Measurements from ENCODE around the gene PDE6D.

PDE6D gene

DNA sequence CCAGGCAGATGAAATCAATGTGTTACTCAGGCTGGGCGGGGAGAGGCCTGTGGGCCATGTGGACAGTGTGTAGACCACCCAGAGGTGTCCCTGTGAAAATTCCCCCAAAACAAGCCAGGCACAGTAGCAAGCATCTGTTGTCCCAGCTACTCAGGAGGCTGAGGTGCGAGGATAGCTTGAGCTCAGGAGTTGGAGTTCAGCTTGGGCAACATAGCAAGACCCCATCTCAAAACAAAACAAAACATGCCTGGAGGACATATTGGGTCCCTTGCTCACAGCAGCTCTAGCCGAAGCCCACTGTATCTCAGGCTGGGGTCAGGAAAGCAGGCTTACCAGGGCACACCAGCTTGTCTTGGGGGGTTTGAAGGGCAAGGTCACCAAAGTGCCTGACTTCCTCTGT lies 77.1 kb downstream of the PDE6D start:
- DNase-seq = no peak

DNA sequence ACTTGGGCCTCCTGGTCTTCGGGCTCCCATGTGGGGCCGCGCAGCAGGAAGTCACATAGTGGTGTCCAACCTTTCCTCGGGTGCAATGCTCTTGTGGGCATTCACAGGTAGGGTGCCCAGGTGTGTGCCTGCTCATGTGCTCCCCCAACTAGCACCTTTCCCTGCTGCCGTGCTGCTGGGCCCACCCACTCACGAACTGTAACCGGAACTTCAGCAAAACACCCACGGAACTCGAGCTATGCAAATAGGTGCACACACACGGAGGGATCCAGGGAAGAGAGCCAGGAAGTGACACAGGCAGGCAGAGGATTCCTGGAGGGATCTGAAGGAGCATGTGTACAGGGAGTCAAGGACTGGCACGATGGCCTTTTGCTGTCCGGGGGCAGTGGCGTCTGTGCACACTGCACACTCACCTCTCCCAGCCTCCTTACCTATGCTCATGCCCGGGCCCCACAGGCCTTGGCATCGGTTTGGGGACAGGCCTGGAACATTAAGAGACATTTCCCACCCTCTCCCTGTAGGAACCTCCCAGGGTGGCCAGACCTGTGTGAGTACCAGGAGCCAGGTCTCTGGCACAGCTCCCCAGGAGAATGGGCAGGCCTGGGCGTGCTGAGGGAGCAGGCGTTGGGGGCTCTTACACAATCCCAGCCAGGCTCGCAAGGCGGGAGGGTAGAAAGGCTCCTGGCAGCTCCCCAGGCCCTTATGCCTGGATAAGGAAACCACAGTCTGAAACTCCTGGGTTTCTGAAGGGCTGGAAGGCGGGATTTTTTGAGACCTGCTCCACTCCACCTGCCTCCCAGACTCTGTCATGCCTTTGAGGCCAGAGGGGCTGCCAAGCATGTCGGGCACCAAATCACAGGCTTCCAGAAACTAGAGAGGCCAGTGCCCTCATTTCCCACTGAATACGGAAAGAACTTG lies 79.4 kb downstream of the PDE6D start:
- peak; percentile 87 for DNase-seq

DNA sequence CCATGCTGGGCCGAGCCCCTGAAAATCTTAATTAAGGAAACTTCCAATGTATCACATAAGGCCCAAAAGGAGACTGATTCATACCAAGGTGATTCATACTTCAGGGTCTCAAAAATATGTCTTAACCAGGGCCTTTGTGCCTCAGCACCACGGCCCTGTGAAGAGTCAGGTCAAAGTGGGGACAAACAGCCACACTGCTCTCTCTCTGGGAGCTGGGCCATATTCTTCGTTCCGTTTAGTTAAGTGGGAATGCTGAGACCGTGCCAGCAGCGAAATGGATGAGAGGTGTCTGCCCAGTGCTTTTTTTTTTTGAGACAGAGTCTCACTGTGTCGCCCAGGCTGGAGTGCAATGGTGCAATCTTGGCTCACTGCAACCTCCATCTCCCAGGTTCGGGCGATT lies 82.1 kb downstream of the PDE6D start:
- no peak for DNase-seq

DNA sequence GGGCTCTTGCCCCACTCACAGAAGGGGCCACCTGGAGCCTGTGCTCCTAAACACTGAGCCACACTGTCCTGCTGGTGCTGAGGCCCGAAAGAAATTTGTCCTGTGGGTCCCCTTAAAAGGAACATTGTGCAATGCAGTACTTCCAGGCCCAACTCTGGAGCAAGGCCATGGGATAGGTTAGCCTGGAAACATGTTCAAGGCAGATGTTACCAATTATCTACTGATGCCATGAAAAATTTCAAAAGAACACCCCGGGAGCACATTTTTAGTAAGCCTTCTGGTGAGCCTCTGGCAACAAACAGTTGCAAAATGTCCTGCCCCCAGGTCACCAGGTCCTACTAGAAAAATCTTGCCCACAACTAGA lies 85.1 kb downstream of the PDE6D start:
- no peak for DNase-seq

DNA sequence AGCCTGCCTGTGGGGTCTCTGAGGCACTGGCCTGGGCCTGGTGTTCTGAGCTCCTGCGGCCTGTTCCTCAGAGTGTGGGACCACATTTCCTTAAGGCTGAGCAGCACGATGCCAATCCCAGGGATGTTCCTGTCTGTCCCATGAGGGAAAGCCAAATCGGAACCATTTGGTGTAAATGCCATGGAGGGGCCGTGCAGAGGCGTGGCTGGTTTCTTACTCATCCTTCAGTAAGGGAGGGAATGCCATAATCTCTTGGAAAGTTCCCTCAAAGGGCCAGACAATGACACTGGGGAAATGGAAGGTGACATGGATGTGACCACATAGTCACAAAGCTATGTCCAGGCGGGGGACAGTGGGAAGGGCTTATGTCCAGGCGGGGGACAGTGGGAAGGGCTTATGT lies 87.1 kb downstream of the PDE6D start:
- DNase-seq = no peak

DNA sequence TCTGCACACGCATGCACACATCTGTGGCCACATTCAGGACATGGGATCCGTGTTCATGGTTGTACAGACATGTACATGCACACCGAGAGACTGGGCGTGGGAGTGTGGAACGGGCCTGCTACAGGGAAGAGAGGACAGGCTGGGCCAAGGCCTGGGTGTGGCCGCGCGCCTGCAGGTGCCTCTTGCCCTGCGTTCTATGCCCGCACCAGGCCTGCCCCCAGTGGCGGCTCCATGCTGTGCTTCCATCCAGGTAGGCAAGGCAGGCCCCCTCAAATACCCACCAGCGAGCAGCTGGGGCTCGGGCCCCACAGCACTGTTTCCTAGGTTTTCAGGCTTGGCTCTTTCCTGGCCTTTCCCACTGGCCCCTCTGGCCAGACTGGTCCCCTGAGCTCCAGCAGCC lies 88.2 kb downstream of the PDE6D start:
- DNase-seq = no peak

DNA sequence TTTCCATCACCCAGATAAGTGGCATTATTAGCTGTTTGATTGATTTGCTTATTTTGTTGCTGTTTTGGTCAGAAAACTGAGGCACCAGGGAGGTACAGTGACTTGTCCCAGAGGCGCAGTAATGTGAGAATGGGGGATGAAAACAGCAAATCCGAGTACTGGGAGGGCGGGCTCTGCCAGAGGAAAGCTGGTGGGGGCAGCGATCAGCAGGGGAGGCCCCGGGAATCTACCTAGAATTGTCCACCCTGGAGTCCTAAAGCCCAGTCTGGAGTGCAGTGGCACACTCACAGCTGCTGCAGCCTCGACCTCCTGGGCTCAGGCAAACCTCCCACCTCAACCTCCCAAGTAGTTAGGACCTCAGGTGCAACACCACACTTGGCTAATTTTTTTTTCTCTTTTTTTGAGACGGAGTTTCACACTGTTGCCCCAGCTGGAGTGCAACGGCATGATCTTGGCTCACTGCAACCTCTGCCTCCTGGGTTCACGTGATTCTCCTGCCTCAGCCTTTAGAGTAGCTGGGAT lies 89.8 kb downstream of the PDE6D start:
- no peak for DNase-seq

DNA sequence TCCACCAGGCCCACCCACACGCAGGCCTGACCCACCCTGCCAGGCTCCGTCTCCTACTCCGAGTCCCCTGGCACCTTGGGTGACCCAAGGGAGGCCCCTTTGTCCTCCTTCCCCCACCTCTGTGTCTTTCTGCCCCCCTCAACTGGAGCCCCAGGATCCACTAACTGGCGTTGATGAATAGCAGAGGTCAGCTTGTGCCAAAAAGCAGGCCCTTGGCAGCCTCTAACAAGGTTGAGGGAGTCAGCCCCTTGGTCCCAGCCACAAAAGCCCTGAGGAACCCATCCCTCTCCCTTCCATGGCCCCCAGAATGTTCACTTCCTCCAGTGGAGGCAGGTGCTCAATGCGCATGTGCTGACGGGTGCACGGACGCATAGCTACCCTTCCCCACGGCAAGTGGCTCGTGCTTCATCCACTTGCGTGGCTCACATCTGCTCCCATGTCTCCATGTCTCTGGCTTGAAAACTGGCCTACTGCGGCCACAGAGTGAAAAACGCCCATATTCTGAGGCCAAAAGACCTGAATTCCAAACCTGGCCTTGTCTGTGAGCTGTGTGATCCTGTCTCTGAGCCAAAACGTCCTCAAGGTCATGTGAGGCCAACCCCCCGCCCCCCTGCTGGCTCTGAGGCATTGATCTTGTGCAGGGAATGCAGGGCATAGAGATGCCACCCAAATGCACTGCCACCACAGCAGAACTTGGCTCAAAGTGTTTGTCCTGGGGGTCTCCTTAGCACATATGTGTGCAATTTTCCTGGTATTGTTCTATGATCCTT lies 91.8 kb downstream of the PDE6D start:
- no peak for DNase-seq

DNA sequence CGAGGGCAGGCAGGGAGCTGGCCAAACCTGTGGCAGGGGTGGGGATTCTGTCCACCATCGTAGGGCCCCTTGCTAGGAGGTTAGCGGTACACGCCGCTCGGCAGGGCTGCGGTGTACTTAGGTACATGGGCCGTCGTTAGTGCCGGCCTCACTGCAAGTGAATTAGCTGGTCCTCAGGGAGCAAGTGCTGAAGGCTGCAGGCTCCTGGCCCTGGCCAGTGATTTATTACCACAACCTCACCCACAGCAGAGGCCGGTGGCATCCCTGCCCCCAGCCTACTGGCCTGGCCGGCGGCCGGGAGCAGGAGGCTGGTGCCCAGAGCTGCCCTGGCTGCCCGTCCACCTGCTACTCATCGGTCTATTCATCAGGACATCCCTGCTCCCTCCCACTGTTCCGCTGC lies 92.4 kb downstream of the PDE6D start:
- no peak for DNase-seq

DNA sequence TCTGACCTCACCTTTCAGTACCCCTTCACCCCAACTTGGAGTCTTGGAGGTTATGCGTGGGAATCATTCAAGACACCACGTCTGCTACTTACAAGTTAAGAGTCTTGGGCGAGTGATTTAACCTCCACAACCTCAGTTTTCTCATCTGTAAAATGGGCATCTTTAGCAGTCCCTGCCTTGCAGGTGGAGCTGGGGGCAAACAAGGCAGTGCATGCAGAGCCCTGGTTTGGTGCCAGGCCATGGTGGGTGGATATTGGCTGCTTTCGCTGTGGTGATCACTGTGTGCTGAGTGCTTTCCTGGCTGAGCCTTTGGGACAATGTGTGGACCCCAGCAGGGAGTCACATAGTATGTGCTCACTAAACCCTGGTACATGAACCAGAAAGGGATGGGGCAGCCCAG lies 93.1 kb downstream of the PDE6D start:
- no peak for DNase-seq

DNA sequence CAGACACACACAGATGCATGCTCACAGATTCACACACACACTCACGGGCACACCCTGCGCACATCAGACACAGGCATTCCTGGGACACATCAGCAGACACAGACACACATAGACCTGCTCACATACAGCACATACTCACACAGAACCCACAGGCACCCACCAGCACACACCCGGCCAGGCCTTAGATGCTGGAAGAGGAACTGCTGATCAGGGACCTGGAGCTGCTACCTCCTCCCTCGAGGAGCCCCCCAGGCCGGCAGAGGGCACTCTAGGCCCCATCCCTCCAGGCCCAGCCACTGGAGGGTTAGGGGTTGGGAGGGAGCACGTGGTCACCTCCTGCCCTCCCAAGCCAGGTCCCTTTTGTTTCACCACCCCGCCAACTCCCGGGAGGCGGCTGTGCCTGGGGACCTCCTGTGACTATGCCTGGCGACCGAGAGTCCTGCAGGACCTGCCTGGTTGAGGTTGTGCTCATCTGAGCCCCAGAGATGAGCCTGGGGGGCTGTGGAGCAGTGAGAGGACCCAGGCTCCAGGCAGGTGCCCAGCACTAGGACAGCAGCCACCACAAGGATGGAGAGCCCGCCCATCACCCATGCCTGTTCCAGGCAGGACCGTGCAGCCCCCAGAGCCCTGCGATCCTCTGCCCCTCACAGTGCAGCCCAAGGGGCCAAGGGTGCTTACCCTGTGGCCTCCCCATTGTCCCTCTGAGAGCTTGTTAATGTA lies 93.8 kb downstream of the PDE6D start:
- DNase-seq = peak; percentile 45

DNA sequence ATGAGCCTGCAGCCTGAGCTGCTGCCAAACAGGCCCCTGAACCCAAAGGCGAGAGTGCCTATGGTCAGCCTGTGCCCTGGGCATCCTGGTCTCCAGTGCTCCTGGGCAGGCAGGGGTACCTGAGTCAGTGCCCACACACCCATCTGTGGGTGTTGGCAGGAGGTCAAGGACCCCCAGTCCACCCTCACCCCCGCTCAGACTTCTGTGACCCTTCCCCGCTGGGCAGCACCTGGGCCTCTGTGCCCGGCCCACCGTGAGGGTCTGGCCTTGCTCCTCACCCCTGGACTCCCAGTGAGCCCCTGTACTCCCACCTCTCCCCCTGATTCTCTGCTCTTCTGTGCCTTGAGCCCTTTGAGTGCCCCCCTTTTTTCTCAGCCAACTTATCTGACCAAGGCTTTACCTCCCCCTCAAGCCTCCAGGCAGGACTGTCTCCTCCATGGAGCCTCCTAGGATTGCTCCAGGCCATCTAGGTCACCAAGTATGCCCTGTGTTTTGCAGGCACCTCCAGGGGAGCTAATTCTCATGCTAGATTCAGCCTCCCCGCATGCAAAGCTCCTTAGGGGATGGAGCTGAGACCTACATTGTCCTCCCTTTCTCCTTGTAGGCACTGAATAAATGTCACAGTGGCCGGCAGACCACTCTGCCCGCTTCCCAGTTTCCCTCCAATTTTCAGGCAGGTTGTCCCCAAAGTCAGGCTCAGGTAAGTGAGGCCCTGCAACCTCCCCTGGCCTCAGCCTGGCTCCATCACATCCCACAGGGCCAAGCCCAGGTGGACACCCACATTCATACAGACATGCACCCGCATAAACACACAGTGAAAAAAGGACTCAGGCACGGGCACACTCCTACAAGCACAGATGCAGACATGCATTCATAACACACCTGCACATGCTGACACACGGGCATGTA lies 94.6 kb downstream of the PDE6D start:
- DNase-seq = no peak

DNA sequence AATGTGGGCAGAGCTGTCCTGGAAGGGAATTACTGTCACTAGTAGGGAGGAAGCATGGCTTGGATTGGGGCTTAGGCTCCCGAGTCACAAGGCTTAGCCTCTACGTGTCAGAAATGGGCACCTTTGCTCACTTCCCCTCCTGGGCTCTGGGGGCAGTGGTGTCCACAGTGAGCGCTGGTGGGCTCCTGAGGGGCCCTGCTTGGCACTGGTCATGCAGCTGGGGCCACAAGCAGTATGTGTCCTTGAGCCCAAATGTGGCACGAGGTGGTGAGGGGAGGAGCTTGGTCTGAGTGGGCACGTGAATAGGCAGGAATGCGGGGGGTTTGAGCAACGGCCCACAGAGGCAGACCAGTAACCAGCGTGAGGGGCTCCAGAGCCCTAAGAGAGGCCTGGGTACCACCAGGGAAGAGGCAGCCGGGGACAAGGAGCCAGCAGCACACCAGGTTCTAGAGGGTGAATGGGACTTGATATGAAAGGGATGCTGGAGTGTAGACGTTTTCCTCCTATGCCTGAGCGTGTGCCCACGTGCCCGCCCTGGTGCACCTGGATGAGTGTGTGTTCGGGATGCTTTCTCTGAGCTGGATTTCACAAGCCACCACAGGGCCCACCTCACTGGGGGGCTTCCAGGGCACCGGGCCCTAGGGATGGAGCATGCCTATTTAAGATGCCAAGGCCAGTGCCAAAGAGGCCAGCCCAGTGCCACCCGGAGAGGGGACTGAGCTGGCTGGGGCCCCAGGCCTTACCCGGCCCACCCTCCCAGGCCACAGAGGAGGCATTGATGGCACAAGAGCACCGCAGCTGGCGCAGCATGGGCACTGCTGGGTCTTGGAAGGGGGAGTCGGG lies 95.5 kb downstream of the PDE6D start:
- no peak for DNase-seq

DNA sequence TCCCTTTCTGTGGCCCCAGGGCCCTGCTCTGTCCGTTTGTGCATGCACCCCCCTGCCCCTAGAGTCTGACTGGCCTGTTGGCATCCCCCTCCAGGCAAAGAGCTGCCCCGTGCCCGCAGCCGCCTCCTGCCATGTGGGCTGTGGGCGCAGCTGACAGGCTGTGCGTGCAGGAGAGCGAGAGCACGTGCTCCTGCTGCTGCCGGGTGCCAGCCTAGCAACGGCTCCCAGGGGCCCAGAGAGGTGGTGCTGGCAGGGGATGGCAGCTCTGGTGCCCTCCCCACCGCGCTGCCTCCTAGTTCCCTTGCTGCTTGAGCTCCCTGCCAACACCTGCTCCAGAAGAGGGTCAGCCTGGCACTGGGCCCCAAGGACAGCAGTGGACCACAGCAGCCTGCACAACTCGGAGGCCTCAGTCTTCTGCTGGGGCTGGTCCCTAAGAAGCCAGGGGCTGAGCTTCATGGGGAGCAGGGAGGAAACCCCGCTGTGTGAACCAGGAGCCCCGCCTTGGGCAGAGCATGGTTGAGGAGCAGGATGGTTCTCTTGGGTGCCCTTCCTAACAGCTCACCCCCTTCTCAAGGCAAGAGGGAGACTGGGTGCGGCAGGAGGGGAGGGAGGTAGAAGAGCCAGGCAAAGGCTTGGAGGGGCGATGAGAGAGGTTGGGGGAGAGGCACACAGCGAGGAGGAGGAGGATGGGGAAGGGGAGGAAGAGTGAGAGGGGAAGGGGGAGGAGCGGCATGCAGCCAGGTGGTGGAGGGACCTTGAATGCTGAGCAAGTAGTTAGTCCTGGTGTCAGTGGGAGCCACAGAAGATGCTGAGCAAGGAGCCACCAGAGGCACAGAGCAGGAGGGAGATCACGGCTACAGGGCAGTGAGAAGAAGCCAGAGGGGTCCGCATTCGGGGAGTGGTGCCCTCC lies 96.5 kb downstream of the PDE6D start:
- DNase-seq = peak; percentile 38

DNA sequence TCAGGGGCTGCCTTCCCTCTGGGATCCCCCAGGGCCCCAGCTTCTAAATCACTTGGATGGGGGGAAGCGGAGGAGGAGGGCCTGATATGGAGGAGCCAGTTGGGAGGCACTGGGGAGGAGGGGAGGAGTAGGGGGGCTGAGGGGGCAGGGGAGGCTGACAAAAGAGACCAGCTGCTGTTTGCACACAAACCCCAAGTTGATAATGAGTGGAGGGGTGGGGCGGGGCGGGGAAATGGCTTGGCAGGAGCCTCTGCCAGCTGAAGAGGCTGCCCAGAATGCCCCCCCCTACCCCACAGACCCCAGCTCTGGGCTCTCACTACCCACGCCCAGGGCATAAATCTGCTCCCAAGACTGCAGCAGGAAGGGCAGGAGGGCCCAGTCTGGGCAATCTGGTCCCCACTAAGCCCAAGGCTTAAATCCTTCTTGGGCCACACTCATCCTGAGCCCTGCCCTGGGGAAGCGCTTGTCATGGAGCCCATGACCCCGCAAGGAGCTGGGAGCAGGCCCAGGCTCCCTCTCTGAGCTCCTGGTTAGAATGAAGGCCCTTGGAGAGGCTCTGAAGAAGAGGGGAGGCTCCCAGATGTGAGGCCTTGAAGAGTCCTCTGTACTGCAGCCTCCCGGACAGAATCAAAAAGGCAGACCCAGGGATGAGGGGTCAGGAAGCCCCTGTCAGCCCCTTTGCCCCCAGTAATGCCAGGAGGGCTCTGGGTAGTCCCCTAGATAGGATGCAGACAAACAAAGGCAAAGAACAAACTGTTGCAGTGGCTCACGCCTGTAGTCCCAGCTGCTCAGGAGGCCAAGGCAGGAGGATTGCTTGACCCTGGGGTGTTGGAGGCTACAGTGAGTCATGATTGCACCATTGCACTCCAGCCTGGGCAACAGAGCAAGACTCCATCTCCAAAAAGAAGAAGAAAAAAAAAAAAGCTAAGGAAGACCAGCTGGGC lies 97.5 kb downstream of the PDE6D start:
- no peak for DNase-seq

DNA sequence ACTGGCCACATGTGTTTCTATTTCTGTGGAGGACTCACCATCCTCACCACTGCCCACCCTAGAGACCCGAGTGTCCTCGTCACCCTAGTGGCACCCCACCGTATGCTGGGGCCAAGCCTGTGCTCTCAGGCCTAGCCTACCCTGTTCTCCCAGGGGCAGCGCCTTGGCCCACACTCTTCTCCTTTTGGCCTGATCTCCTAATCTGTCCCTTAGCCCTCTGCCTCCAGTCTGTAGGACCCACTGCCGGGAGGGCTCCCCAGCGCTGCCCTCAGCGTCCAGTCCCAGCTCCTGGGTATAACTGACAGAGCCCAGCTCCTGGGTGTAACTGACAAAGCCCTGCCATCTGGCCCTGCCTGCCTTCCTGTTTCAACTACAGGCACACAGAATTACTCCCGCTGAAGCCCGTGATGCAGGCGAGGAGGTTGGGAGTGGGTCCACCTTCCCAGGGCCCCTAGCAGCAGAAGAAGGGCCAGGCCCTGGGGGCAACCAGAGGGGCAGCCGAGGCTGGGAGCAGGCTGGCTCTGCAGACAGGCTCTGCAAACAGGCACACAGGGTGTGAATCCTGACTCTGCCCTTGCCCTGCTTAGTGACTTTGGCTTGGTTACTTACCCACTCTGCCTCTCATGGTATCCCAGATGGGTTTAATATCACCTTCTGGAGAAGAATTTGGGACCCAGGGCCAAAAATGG lies 98.3 kb downstream of the PDE6D start:
- peak; percentile 66 for DNase-seq

All from NCI-H510A treated with DMSO at 0.1 percent for 48 hours (cell line).